ENCODE measurements around the gene MIXL1.

Gene MIXL1

DNA sequence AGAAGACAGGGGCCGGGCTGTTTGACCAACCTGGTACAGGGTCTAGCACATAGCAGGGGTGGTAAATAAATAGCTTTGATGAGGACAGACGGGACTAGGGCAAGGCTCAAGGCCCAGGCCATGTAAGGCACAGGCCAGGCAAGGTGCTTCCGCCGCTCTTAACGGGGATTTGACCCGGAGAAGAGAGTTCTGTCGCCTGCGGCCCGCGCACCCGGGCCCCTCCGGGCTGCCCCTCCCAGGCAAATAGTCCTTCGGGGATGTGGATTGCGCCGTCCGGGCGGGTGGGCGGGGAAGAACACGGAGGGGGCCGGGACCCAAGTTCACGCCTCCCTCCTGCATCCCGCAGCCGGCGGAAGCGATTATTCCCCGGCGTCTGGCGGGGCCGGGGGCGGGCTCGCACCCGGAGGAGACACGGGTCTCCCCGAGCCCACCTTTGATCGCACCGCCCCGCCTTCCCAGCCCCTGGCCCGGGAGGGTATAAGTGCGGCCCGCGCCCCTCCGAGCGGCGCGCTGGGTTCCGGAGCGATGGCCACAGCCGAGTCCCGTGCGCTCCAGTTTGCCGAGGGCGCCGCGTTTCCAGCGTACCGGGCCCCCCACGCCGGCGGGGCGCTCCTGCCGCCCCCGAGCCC, at the start of gene MIXL1:
Gene MIXL1, plus strand, starts transcription at position 508 of the 629 bp plus-strand sequence. Its CDS starts 18 bp downstream, at position 526.
- peaks cover 17 to 27% of the 10 kb centered on the region in 2 donors for H3K27me3 ChIP-seq (ENCODE audit: control insufficient read depth in 1 of 2, insufficient read depth in 2 of 2, low read length in 2 of 2)
- no peak within 1 kb of the TSS for H3K27ac ChIP-seq (ENCODE audit: low read length)
- no peaks in the 10 kb centered on the region for H3K36me3 ChIP-seq (ENCODE audit: control insufficient read depth in 2 of 2, insufficient read depth in 2 of 2, low read length in 2 of 2)
- H3K4me1 ChIP-seq (ENCODE audit: control insufficient read depth, insufficient read depth, low read length), result peaks cover 8% of the 10 kb centered on the region
- H3K9me3 ChIP-seq (ENCODE audit: control insufficient read depth in 2 of 2, low read length in 2 of 2), result no peaks in the 10 kb centered on the region
- no peak within 1 kb of the TSS for H3K9ac ChIP-seq (ENCODE audit: low read length in 2 of 2)
- peak within 1 kb of the TSS in 1 of 2 donors; percentile 57 for H3K4me3 ChIP-seq (ENCODE audit: low read length in 2 of 2)

DNA sequence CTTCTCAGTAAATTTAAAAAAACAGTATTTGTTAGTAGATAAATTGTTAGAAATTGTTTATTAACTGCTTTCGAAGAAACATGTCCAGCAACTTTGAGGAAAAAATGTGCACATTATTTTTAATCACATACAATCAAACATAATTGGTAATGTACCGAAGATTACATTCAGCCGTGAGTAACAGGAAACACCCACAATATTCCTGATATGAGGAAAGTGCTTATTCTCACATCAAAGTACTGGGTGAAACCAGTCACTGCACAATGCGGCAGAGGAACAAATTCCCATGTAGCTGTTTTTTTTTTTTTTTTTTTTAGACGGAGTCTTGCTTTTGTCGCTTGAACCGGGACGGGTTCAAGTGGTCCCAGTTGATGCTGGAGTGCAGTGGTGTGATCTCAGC, 46.6 kb upstream of the MIXL1 start:
- no peaks in the 10 kb centered on the region for H3K4me1 ChIP-seq (ENCODE audit: control insufficient read depth, insufficient read depth, low read length)

DNA sequence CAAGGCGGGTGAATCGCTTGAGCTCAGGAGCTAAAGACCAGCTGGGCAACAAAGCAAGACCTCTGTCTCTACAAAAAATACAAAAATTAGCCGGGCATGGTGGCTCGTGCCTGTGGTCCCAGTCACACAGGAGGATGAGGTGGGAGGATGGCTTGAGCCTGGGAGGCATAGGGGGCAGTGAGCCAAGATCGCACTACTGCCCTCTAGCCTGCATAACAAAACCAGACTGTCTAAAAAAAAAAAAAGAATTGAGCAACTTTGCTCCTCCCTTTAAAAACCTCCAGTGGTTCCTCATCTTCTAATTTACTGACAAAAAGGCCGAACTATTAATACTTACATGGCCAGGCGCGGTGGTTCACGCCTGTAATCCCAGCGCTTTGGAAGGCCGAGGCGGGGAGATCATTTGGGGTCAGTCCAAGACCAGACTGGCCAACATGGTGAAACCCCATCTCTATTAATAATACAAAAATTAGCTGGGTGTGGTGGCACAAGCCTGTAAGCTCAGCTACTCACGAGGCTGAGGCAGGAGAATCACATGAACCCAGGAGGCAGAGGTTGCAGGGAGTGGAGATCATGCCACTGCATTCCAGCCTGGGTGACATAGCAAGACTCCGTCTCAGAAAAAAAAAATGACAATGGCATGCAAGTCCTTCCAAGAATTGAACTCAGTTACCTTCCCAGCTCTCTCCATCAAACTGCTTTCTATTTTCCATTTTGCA, 41.3 kb upstream of the MIXL1 start:
- Histone ChIP-seq H3K4me3 (ENCODE audit: low read length in 2 of 2) (no peak overlapping the region), H3K27me3 (ENCODE audit: control insufficient read depth in 1 of 2, insufficient read depth in 2 of 2, low read length in 2 of 2) (no peaks in the 10 kb centered on the region), H3K9me3 (ENCODE audit: control insufficient read depth in 2 of 2, low read length in 2 of 2) (no peaks in the 10 kb centered on the region), H3K4me1 (ENCODE audit: control insufficient read depth, insufficient read depth, low read length) (peaks cover 13% of the 10 kb centered on the region), H3K36me3 (ENCODE audit: control insufficient read depth in 2 of 2, insufficient read depth in 2 of 2, low read length in 2 of 2) (peaks cover 0 to 2% of the 10 kb centered on the region in 2 donors), H3K27ac (ENCODE audit: low read length) (no peak overlapping the region), H3K9ac (ENCODE audit: low read length in 2 of 2) (no peak overlapping the region)

More for the DNA sequence above, 46.6 kb upstream of the MIXL1 start:
- H3K27me3 ChIP-seq (ENCODE audit: control insufficient read depth in 1 of 2, insufficient read depth in 2 of 2, low read length in 2 of 2), result no peaks in the 10 kb centered on the region
- no peak overlapping the region for H3K4me3 ChIP-seq (ENCODE audit: low read length in 2 of 2)
- peaks cover 0 to 4% of the 10 kb centered on the region in 2 donors for H3K36me3 ChIP-seq (ENCODE audit: control insufficient read depth in 2 of 2, insufficient read depth in 2 of 2, low read length in 2 of 2)
- no peak overlapping the region for H3K27ac ChIP-seq (ENCODE audit: low read length)
- H3K9ac ChIP-seq (ENCODE audit: low read length in 2 of 2), result no peak overlapping the region
- no peaks in the 10 kb centered on the region for H3K9me3 ChIP-seq (ENCODE audit: control insufficient read depth in 2 of 2, low read length in 2 of 2)

DNA sequence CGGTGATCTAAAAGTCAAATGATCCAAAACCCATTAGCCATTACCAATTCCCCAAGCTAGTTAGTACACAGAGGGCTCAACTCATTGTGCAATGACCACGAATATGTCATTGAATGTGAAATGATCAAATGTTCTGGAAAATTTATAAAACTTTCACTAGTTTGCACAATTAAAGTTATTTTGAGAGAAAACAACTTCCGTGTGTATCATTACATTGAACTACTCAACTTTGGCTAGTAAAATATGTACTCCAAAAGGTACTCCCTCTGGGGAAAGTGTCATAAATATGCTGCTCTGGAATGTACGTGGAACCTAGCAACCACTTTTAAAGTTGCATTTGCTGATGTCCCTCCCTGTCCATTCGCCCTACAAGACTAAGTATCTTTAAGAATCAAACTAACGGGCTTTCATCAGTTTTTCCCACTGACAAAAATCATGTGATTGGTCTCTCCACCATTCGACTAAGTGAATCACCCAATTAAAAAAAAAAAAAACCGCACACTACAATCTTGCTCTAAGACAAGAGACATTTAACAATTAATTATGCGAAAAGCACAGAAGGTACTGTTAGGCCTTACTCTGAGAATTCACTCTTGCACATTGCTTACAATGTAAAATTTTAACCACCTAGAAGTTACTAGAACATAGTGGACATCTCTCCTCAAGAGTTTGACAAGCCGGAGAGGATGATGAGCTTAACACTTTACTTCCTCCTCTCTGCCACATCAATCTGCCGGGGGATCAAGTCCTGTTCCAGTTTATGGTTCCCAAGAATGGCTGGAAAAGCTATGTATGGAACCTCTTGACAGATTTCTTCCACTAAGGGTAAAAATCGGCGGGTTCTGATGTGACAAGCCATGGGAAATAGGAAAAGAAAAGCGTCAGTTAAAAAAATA, 38.1 kb upstream of the MIXL1 start:
- H3K27ac ChIP-seq (ENCODE audit: low read length), result peak overlapping the region; percentile 89
- no peaks in the 10 kb centered on the region for H3K27me3 ChIP-seq (ENCODE audit: control insufficient read depth in 1 of 2, insufficient read depth in 2 of 2, low read length in 2 of 2)
- peaks cover 15% of the 10 kb centered on the region for H3K4me1 ChIP-seq (ENCODE audit: control insufficient read depth, insufficient read depth, low read length)
- H3K4me3 ChIP-seq (ENCODE audit: low read length in 2 of 2), result peak overlapping the region; percentile 89 to 91
- H3K36me3 ChIP-seq (ENCODE audit: control insufficient read depth in 2 of 2, insufficient read depth in 2 of 2, low read length in 2 of 2), result peaks cover 0 to 1% of the 10 kb centered on the region in 2 donors
- H3K9ac ChIP-seq (ENCODE audit: low read length in 2 of 2), result peak overlapping the region; percentile 88 to 98
- no peaks in the 10 kb centered on the region for H3K9me3 ChIP-seq (ENCODE audit: control insufficient read depth in 2 of 2, low read length in 2 of 2)

DNA sequence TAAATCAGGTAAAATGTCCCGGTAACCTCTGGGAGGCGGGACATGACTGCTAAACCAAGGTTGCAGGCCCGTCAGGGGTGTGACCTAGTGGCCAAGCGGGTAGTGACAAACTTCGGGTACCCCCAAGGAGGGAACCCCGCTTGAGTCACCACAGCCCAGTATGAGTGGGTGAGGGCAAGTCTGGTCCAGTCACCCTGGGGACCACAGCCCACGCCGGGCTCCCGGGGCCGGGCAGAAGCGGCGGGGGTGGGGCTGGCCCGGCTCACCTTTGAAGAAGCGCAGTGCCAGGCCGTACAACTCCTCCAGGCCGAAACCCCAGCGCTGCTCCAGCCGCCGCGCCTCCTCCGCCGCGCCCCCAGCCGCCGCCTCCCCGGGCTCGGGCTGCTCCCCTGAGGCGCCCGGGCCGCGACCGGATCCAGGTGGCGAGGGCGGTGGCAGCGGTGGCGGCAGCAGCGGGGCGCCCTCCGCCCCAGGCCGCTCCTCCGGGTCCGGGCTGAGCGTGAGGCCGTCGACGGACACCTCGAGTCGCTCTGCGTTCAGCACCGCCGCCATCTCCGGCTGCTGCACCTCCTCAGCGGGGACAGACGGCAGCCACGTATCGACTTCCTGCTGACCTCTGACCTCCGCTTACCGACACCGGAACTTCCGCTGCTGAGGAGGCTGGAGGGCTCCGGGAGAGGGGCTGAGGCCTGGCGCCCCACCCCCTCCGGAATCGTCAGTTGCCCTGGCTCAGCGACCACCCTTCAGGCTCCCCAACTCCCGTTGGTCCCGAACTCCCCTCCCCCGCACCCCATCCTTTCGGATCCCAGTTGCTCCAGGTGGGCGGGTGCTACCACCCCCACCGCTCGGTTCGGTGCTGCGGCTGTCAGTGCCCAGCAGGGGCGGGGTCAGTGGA, 37.1 kb upstream of the MIXL1 start, which contains the start of gene ACBD3:
Gene ACBD3, minus strand, starts transcription at position 618 of the 895 bp plus-strand sequence. Its CDS starts 66 bp downstream, at position 552.
- Histone ChIP-seq H3K27ac (ENCODE audit: low read length) (peak within 1 kb of the TSS; percentile 89), H3K36me3 (ENCODE audit: control insufficient read depth in 2 of 2, insufficient read depth in 2 of 2, low read length in 2 of 2) (no peaks in the 10 kb centered on the region), H3K9me3 (ENCODE audit: control insufficient read depth in 2 of 2, low read length in 2 of 2) (no peaks in the 10 kb centered on the region), H3K4me1 (ENCODE audit: control insufficient read depth, insufficient read depth, low read length) (peaks cover 15% of the 10 kb centered on the region), H3K4me3 (ENCODE audit: low read length in 2 of 2) (peak within 1 kb of the TSS; percentile 89 to 91), H3K9ac (ENCODE audit: low read length in 2 of 2) (peak within 1 kb of the TSS; percentile 88 to 98), H3K27me3 (ENCODE audit: control insufficient read depth in 1 of 2, insufficient read depth in 2 of 2, low read length in 2 of 2) (no peaks in the 10 kb centered on the region)

DNA sequence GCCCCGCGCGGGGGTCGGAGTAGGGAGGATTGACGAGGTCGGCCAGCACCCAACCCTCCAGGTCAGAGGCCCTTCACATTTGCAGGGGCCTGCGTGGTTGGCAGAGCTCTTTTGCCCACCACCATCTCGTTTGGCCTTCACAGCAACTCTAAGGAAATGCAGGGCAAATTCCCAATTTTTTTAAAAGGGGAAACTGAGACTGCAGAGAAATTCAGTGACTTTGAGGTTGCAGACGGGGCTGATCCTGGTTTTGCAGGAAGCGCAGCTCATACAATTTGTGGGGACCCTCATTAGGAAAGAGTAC, 36.5 kb upstream of the MIXL1 start:
- Histone ChIP-seq H3K27ac (ENCODE audit: low read length) (peak overlapping the region; percentile 89), H3K36me3 (ENCODE audit: control insufficient read depth in 2 of 2, insufficient read depth in 2 of 2, low read length in 2 of 2) (no peaks in the 10 kb centered on the region), H3K4me1 (ENCODE audit: control insufficient read depth, insufficient read depth, low read length) (peaks cover 15% of the 10 kb centered on the region), H3K9ac (ENCODE audit: low read length in 2 of 2) (peak overlapping the region; percentile 88 to 98), H3K9me3 (ENCODE audit: control insufficient read depth in 2 of 2, low read length in 2 of 2) (no peaks in the 10 kb centered on the region), H3K27me3 (ENCODE audit: control insufficient read depth in 1 of 2, insufficient read depth in 2 of 2, low read length in 2 of 2) (no peaks in the 10 kb centered on the region), H3K4me3 (ENCODE audit: low read length in 2 of 2) (peak overlapping the region; percentile 89 to 91)

DNA sequence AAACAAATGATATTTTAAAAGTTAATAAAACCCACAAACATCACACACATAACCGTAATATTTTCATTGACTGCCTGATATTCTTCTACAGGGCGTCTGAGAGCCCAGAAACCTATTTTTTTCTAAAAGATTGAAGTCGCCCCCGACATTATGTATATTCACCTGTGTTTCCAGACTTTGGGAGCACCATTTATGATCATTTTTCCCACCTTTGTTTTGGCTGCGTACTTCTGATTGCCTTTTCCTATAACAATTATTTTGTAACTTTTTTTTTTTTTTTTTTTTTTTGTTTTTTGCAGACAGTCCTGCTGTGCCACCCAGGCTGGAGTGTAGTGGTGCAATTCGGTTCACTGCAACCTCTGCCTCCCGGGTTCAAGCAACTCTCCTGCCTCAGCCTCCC, 36.1 kb upstream of the MIXL1 start:
- Histone ChIP-seq H3K9ac (ENCODE audit: low read length in 2 of 2) (peak overlapping the region in 1 of 2 donors; percentile 98), H3K4me3 (ENCODE audit: low read length in 2 of 2) (peak overlapping the region; percentile 89 to 91), H3K9me3 (ENCODE audit: control insufficient read depth in 2 of 2, low read length in 2 of 2) (no peaks in the 10 kb centered on the region), H3K36me3 (ENCODE audit: control insufficient read depth in 2 of 2, insufficient read depth in 2 of 2, low read length in 2 of 2) (no peaks in the 10 kb centered on the region), H3K4me1 (ENCODE audit: control insufficient read depth, insufficient read depth, low read length) (peaks cover 14% of the 10 kb centered on the region), H3K27me3 (ENCODE audit: control insufficient read depth in 1 of 2, insufficient read depth in 2 of 2, low read length in 2 of 2) (no peaks in the 10 kb centered on the region), H3K27ac (ENCODE audit: low read length) (no peak overlapping the region)

DNA sequence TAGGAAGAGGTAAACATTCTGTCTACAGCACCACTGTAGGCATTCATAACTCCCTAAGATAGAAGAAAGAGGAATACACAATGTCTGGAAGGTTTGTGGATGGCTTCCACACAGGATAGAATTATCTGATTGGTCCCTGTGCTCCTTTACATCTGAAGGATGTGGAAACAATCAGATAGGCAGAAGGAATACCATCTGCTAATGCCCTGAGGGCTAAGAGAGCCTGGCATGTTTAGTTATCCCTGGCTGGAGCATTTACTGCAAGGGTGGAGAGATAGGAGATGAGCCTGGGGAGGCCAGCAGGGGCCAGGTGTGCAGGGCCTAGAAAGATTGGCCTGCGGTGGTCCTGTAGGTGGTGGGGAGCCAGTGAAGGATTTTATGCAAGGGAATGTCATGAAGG, 28.3 kb upstream of the MIXL1 start:
- H3K4me3 ChIP-seq (ENCODE audit: low read length in 2 of 2), result no peak overlapping the region
- H3K36me3 ChIP-seq (ENCODE audit: control insufficient read depth in 2 of 2, insufficient read depth in 2 of 2, low read length in 2 of 2), result no peaks in the 10 kb centered on the region
- H3K27ac ChIP-seq (ENCODE audit: low read length), result no peak overlapping the region
- no peaks in the 10 kb centered on the region for H3K9me3 ChIP-seq (ENCODE audit: control insufficient read depth in 2 of 2, low read length in 2 of 2)
- H3K27me3 ChIP-seq (ENCODE audit: control insufficient read depth in 1 of 2, insufficient read depth in 2 of 2, low read length in 2 of 2), result no peaks in the 10 kb centered on the region
- H3K4me1 ChIP-seq (ENCODE audit: control insufficient read depth, insufficient read depth, low read length), result no peaks in the 10 kb centered on the region
- no peak overlapping the region for H3K9ac ChIP-seq (ENCODE audit: low read length in 2 of 2)

DNA sequence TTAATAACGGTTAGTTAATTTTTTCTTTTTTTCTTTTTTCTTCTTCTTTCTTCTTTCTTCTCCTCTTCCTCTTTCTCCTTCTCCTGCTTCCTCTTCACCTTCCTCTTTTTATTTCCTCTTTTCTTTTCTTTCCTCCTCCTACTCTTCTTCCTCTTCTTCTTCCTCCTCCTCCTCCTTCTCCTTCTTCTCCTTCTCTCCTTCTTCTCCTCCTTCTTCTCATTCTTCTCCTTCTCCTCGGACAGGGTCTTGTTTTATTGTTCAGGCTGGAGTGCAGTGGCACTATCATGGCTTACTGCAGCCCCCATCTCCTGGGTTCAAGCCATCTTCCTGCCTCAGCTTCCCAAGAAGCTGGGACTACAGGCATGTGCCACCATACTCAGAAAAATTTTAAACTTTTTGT, 23.5 kb upstream of the MIXL1 start:
- Histone ChIP-seq H3K9ac (ENCODE audit: low read length in 2 of 2) (no peak overlapping the region), H3K4me1 (ENCODE audit: control insufficient read depth, insufficient read depth, low read length) (no peaks in the 10 kb centered on the region), H3K9me3 (ENCODE audit: control insufficient read depth in 2 of 2, low read length in 2 of 2) (no peaks in the 10 kb centered on the region), H3K27me3 (ENCODE audit: control insufficient read depth in 1 of 2, insufficient read depth in 2 of 2, low read length in 2 of 2) (peaks cover 0 to 3% of the 10 kb centered on the region in 2 donors), H3K4me3 (ENCODE audit: low read length in 2 of 2) (no peak overlapping the region), H3K27ac (ENCODE audit: low read length) (no peak overlapping the region), H3K36me3 (ENCODE audit: control insufficient read depth in 2 of 2, insufficient read depth in 2 of 2, low read length in 2 of 2) (no peaks in the 10 kb centered on the region)
